HG02623 (cell line): ENCODE data around the gene GPER1.
"Not testable (repeated sequence)": the region's sequence is repeated elsewhere in the genome, so short reads cannot be mapped to it uniquely, and the experiment has no call there.

Source experiments
- ATAC-seq: cut with Tn5 transposase; IDR thresholded peaks from one replicate; pipeline ENCODE4 v1.9.1; 2021; ENCODE audit warnings: moderate library complexity; ENCODE audit not compliant: unreplicated experiment

The GPER1 gene

GRCh38 chr7:1116383-1117008 lies 28.6 kb downstream of the GPER1 start:
- ATAC-seq = not testable (repeated sequence)

- no peak for ATAC-seq
These were observed 29.5 kb downstream of the GPER1 start for GRCh38 chr7:1117321-1117928.

GRCh38 chr7:1119201-1119600 lies 31.3 kb downstream of the GPER1 start:
- no peak for ATAC-seq

GRCh38 chr7:1120791-1121190 lies 32.9 kb downstream of the GPER1 start:
- ATAC-seq = no peak

- no peak for ATAC-seq
These were observed 33.6 kb downstream of the GPER1 start for GRCh38 chr7:1121476-1121875.

- ATAC-seq = no peak
These were observed 34.2 kb downstream of the GPER1 start for GRCh38 chr7:1121886-1122831.

- ATAC-seq = no peak
These were observed 35.1 kb downstream of the GPER1 start for GRCh38 chr7:1122832-1123501.

GRCh38 chr7:1123715-1124114 lies 35.8 kb downstream of the GPER1 start:
- no peak for ATAC-seq

- no peak for ATAC-seq
These were observed 36.3 kb downstream of the GPER1 start for GRCh38 chr7:1124164-1124563.

- no peak for ATAC-seq
These were observed 37.1 kb downstream of the GPER1 start for GRCh38 chr7:1124816-1125602.

- no peak for ATAC-seq
These were observed 37.7 kb downstream of the GPER1 start for GRCh38 chr7:1125603-1125969.

- no peak for ATAC-seq
These were observed 39.1 kb downstream of the GPER1 start for GRCh38 chr7:1127001-1127400.

GRCh38 chr7:1129431-1129830 lies 41.5 kb downstream of the GPER1 start:
- ATAC-seq = no peak

- ATAC-seq = no peak
These were observed 42.4 kb downstream of the GPER1 start for GRCh38 chr7:1130021-1130990.

GRCh38 chr7:1131471-1132265 lies 43.8 kb downstream of the GPER1 start:
- ATAC-seq = no peak

GRCh38 chr7:1134951-1135350 lies 47.0 kb downstream of the GPER1 start:
- no peak for ATAC-seq

- no peak for ATAC-seq
These were observed 49.1 kb downstream of the GPER1 start for GRCh38 chr7:1136841-1137516.
